Stimulated activated CD4-positive, alpha-beta T cell treated with anti-CD3 and anti-CD28 coated beads, TNF-alpha, amount 100 ng/mL, for 24 hours (primary cell): Measurements from ENCODE around the gene CNTFR.

ENCODE experiments used
- DNase-seq, 3 experiments: peaks; one replicate each; pipeline ENCODE4 v3.0.0-alpha.2; 2020; ENCODE audit warnings: low read depth in 3 of 3

The CNTFR gene

GRCh38 chr9:34522971-34523797 is 66.3 kb downstream of the CNTFR start, which contains the start of gene ENHO:
ENHO (minus strand) TSS chr9:34522990; CDS start chr9:34521695, 1,295 bp downstream.
- peak; percentile 78 to 88 (median 84) for DNase-seq

GRCh38 chr9:34522091-34522887 is 67.2 kb downstream of the CNTFR start:
- DNase-seq = no peak

GRCh38 chr9:34521406-34522045 is 68.0 kb downstream of the CNTFR start:
- DNase-seq = no peak

- DNase-seq = no peak
These were observed 68.8 kb downstream of the CNTFR start for GRCh38 chr9:34520505-34521385.

- DNase-seq = no peak
These were observed 69.4 kb downstream of the CNTFR start for GRCh38 chr9:34520096-34520495.

GRCh38 chr9:34519321-34520020 is 70.1 kb downstream of the CNTFR start:
- DNase-seq = no peak

GRCh38 chr9:34518896-34519295 is 70.6 kb downstream of the CNTFR start:
- DNase-seq = no peak

GRCh38 chr9:34518110-34518616 is 71.4 kb downstream of the CNTFR start:
- no peak for DNase-seq

- DNase-seq = no peak
These were observed 72.3 kb downstream of the CNTFR start for GRCh38 chr9:34517185-34517584.

GRCh38 chr9:34515959-34516358 is 73.6 kb downstream of the CNTFR start:
- DNase-seq = no peak

- DNase-seq = no peak
These were observed 74.7 kb downstream of the CNTFR start for GRCh38 chr9:34514816-34515215.

GRCh38 chr9:34514401-34514800 is 75.1 kb downstream of the CNTFR start:
- no peak for DNase-seq

- DNase-seq = no peak
These were observed 75.8 kb downstream of the CNTFR start for GRCh38 chr9:34513567-34514214.

GRCh38 chr9:34512131-34513078 is 77.1 kb downstream of the CNTFR start:
- no peak for DNase-seq

- DNase-seq = no peak
These were observed 78.7 kb downstream of the CNTFR start for GRCh38 chr9:34510497-34511468.

GRCh38 chr9:34508951-34509350 is 80.6 kb downstream of the CNTFR start:
- DNase-seq = no peak

GRCh38 chr9:34508463-34508862 is 81.1 kb downstream of the CNTFR start:
- no peak for DNase-seq

GRCh38 chr9:34507966-34508365 is 81.6 kb downstream of the CNTFR start:
- DNase-seq = no peak
